Endothelial cell of umbilical vein (primary cell): Measurements from ENCODE around the gene LEMD3. TPM values are rescaled to one million over a fixed set of nuclear protein-coding genes. Genes with fewer than 3 reads are reported as not detected.

ENCODE experiments used
- BruUV-seq: library from RNA; stranded (reverse); fragments of 400-500 nt; replicated peaks from 2 replicates; lab custom pipeline; 2021; lab: Mats Ljungman, UMichigan
- CTCF ChIA-PET: fragments of 300-600, 350-600 bp; sonication (Branson Sonifier 250); formaldehyde crosslinking; loops from one replicate; lab custom pipeline; 2021; ENCODE audit warnings: antibody characterized with exemption, inconsistent platforms; lab: Charles Lee
- POLR2A ChIA-PET: fragments of 300-600, 350-600 bp; sonication (Branson Sonifier 250); formaldehyde crosslinking; loops from one replicate; lab custom pipeline; 2021; ENCODE audit warnings: antibody characterized with exemption, inconsistent platforms; lab: Charles Lee
- DNase-seq: peaks from one replicate; pipeline ENCODE4 v3.0.0-alpha.2; 2011; ENCODE audit warnings: low read depth, low spot score
- FAIRE-seq: peaks from 2 replicates; lab custom pipeline; 2011; peaks lifted over from hg19 to GRCh38; lab: Jason Lieb, UNC
- H2AFZ ChIP-seq: 2 replicates; pipeline ENCODE4 v1.6.0; 2012; ENCODE audit warnings: low read depth, low read length, control low read depth, inconsistent platforms
- H3K27ac ChIP-seq: 2 replicates; pipeline ENCODE4 v1.5.1; 2011; ENCODE audit warnings: low read depth, mild to moderate bottlenecking, control low read depth, low read length, moderate library complexity; ENCODE audit not compliant: insufficient read depth
- H3K27me3 ChIP-seq, 2 experiments: 2 replicates each; pipeline versions ENCODE4 v1.6.0 to v1.6.1; 2011; ENCODE audit warnings: low read length in 2 of 2, mixed read lengths in 1 of 2; ENCODE audit not compliant: control insufficient read depth in 2 of 2, insufficient read depth in 2 of 2
- H3K36me3 ChIP-seq, 2 experiments: 2 replicates in 1 of 2; 3 replicates in 1 of 2; pipeline ENCODE4 v1.5.1; 2011; ENCODE audit warnings: low read length in 2 of 2, mild to moderate bottlenecking in 1 of 2, moderate library complexity in 1 of 2; ENCODE audit not compliant: control insufficient read depth in 2 of 2, insufficient read depth in 2 of 2; ENCODE audit errors: extremely low read depth in 1 of 2
- H3K4me1 ChIP-seq: 3 replicates; pipeline ENCODE4 v1.5.1; 2011; ENCODE audit warnings: mild to moderate bottlenecking, low read length; ENCODE audit not compliant: control insufficient read depth, insufficient read depth; ENCODE audit errors: extremely low read depth
- H3K4me2 ChIP-seq: 2 replicates; pipeline ENCODE4 v1.6.1; 2011; ENCODE audit warnings: low read length, control low read depth, mixed read lengths; ENCODE audit not compliant: insufficient read depth
- H3K4me3 ChIP-seq, 3 experiments: fragments of 200-600 bp in 1 of 3; sonication (generic), shearing (Covaris generic) in 1 of 3; replicated peaks in 1 of 3; 2 replicates each; pipeline ENCODE4 v1.5.1; 2011 to 2016; ENCODE audit warnings: control low read depth in 3 of 3, low read length in 3 of 3, mild to moderate bottlenecking in 2 of 3, inconsistent platforms in 1 of 3, low read depth in 1 of 3, moderate library complexity in 1 of 3; ENCODE audit not compliant: insufficient read depth in 1 of 3
- H3K79me2 ChIP-seq: 2 replicates; pipeline ENCODE4 v1.6.0; 2012; ENCODE audit warnings: low read length, inconsistent platforms; ENCODE audit not compliant: control insufficient read depth, insufficient read depth
- H3K9ac ChIP-seq: replicated peaks from 2 replicates; pipeline ENCODE3; 2011; ENCODE audit warnings: low read length, control low read depth; ENCODE audit not compliant: insufficient read depth; ENCODE audit errors: extremely low read depth
- H3K9me1 ChIP-seq: replicated peaks from 3 replicates; pipeline ENCODE4 v1.6.0; 2011; ENCODE audit warnings: mild to moderate bottlenecking, low read length; ENCODE audit not compliant: control insufficient read depth, insufficient read depth; ENCODE audit errors: extremely low read depth
- H3K9me3 ChIP-seq: replicated peaks from 2 replicates; pipeline ENCODE4 v1.5.1; 2012; ENCODE audit warnings: low read length, inconsistent platforms; ENCODE audit not compliant: control insufficient read depth, insufficient read depth
- H4K20me1 ChIP-seq: replicated peaks from 2 replicates; pipeline ENCODE3; 2011; ENCODE audit warnings: mild to moderate bottlenecking, low read length; ENCODE audit not compliant: control insufficient read depth, insufficient read depth; ENCODE audit errors: extremely low read depth
- CTCF ChIP-seq, 2 donors: IDR thresholded peaks; 1 replicate in 1 of 2; 2 replicates in 1 of 2; pipeline ENCODE4 v1.5.1; 2011; ENCODE audit warnings: low read length in 2 of 2, mild to moderate bottlenecking in 2 of 2, moderate library complexity in 2 of 2, control low read depth in 1 of 2, inconsistent platforms in 1 of 2, low read depth in 1 of 2; ENCODE audit not compliant: insufficient read depth in 1 of 2; ENCODE audit errors: extremely low read depth in 1 of 2
- EZH2 ChIP-seq: IDR thresholded peaks from 2 replicates; pipeline ENCODE4 v1.6.1; 2012; ENCODE audit warnings: borderline replicate concordance, low read depth, mild to moderate bottlenecking, moderate library complexity, low read length, inconsistent platforms; ENCODE audit not compliant: severe bottlenecking
- FOS ChIP-seq: IDR thresholded peaks from 2 replicates; pipeline ENCODE4 v1.6.1; 2011; ENCODE audit warnings: mild to moderate bottlenecking, low read length, moderate library complexity, borderline replicate concordance; ENCODE audit not compliant: insufficient read depth
- GATA2 ChIP-seq: IDR thresholded peaks from 2 replicates; pipeline ENCODE4 v1.7.0; 2011; ENCODE audit warnings: low read depth, mild to moderate bottlenecking, moderate library complexity, mixed read lengths, low read length; ENCODE audit not compliant: insufficient read length, insufficient read depth
- JUN ChIP-seq: IDR thresholded peaks from 2 replicates; pipeline ENCODE4 v1.6.1; 2011; ENCODE audit warnings: borderline replicate concordance, low read depth; ENCODE audit not compliant: insufficient read length, insufficient read depth
- MAX ChIP-seq: IDR thresholded peaks from 2 replicates; pipeline ENCODE4 v1.6.1; 2011; ENCODE audit not compliant: insufficient read depth, insufficient read length
- MYC ChIP-seq: IDR thresholded peaks from one replicate; pipeline ENCODE4 v1.6.1; 2011; ENCODE audit warnings: mild to moderate bottlenecking, low read depth, low read length
- POLR2A ChIP-seq: IDR thresholded peaks from 2 replicates; pipeline ENCODE4 v1.6.1; 2012; ENCODE audit warnings: low read depth, mild to moderate bottlenecking, control low read depth, low read length
- POLR2AphosphoS5 ChIP-seq: IDR thresholded peaks from 2 replicates; pipeline ENCODE4 v1.6.1; 2012; ENCODE audit warnings: low read depth, mild to moderate bottlenecking, control low read depth, low read length, moderate library complexity; ENCODE audit not compliant: insufficient read depth
- dilution Hi-C: fragments of 300-500 bp; cut with MboI; formaldehyde crosslinking; loops from one replicate; pipeline ENCODE4 v1.15.0; 2019; ENCODE audit warnings: low sequenced_read_pairs; ENCODE audit not compliant: extremely low pct_ligation_motif_present
- intact Hi-C: fragments of 100-400 bp; cut with micrococcal nuclease; formaldehyde crosslinking; loops from one replicate; pipeline ENCODE4 v1.10.0; 2022
- polyA plus RNA-seq, 4 experiments: library from polyadenylated mRNA; depleted of rRNA in 3 of 4; stranded (reverse) in 3 of 4; unstranded in 1 of 4; fragments of >200 nt; gene quantifications; 2 replicates each; pipeline versions ENCODE4 v1.2.1 to v1.2.3, GENCODE V29; 2011 to 2012; ENCODE audit warnings: missing spikeins in 1 of 4
- total RNA-seq: library from RNA; stranded (reverse); gene quantifications from 2 replicates; pipeline ENCODE4 v1.2.3, GENCODE V29; 2021

LEMD3 gene
- total and polyA plus RNA-seq, 2 donors (not counting 3 experiments of a cell fraction or from before 2014, with no cell fraction given), result 7.4 to 24.2 TPM

GRCh38 chr12:65189028-65189718, 19.8 kb downstream of the LEMD3 start:
- H3K4me3 ChIP-seq, result no peak overlapping the region
- BruUV-seq, result no TSS peak
- peaks cover 67% of the 10 kb centered on the region for H3K79me2 ChIP-seq
- H3K9ac ChIP-seq, result no peak overlapping the region
- ChIA-PET POLR2A (no interaction called here), CTCF (no interaction called here)
- dilution Hi-C loops (no loop called here), intact Hi-C loops (no loop called here)
- no peak overlapping the region for H2AFZ ChIP-seq
- no peak overlapping the region for H3K27ac ChIP-seq
- no peaks in the 10 kb centered on the region for H3K27me3 ChIP-seq
- peaks cover 6% of the 10 kb centered on the region for H4K20me1 ChIP-seq
- H3K9me3 ChIP-seq, result no peaks in the 10 kb centered on the region
- no peak for TF ChIP-seq CTCF (IDR thresholded peaks at IDR 0.05; ENCODE audit: extremely low read depth in 1 of 2, insufficient read depth in 1 of 2, low read depth in 1 of 2, low read length in 2 of 2)
- TF ChIP-seq MYC, result no peak
- TF ChIP-seq EZH2, result no peak
- TF ChIP-seq POLR2AphosphoS5, result no peak
- no peak for TF ChIP-seq POLR2A
- no peak for TF ChIP-seq GATA2
- TF ChIP-seq JUN, result no peak
- TF ChIP-seq MAX, result no peak
- TF ChIP-seq FOS, result no peak
- no peaks in the 10 kb centered on the region for H3K9me1 ChIP-seq
- FAIRE-seq (no peak), DNase-seq (no peak)
- no peak overlapping the region for H3K4me2 ChIP-seq
- H3K4me1 ChIP-seq, result peaks cover 4% of the 10 kb centered on the region
- H3K36me3 ChIP-seq, result no peaks in the 10 kb centered on the region
